ENCODE measurements around the gene NLGN4Y. TPM values are rescaled to one million over a fixed set of nuclear protein-coding genes. Genes with fewer than 3 reads are reported as not detected.
"Not testable (repeated sequence)": the region's sequence is repeated elsewhere in the genome, so short reads cannot be mapped to it uniquely, and the experiment has no call there.

The NLGN4Y gene
- total and polyA plus RNA-seq, 7 donors = 0.30 to 0.65 (median 0.46) TPM; not detected in 4

DNA sequence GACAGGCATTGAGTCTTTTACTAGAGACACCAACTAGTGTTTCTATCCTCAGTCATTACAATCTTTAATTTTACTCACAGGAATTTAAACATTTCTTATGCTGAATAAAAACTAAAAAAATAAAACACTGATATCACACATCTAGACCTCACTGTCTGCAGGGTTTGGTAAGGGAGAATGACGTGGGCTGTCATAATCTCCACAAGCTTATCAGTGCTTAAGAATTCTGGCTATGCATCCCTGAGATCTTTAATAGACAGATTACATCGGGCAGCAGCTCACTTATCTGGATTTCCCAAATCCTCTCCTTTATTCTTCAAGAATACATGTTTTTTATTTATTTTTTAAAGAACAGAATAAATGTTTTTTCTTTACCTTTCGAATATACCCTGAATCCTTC, 313.1 kb downstream of the NLGN4Y start:
- 75 to 80% methylated on average over 3 of the region's 3 CpGs; no CpG with 5 or more reads in 1 of the 3 donors for WGBS, 3 donors
- intact Hi-C loops (cut with DNase I) = no loop called here
- Histone ChIP-seq H3K27me3 (ENCODE audit: insufficient read depth in 3 of 3, low read length in 2 of 3) (no peaks in the 10 kb centered on the region), H3K9me3 (no peaks in the 10 kb centered on the region), H3K4me1 (no peaks in the 10 kb centered on the region), H3K27ac (no peak overlapping the region), H3K4me3 (no peak overlapping the region), H3K36me3 (ENCODE audit: insufficient read depth in 1 of 2, low read depth in 1 of 2) (no peaks in the 10 kb centered on the region)
- no peak for TF ChIP-seq CTCF (IDR thresholded peaks at IDR 0.05)
- DNase-seq (no peak), ATAC-seq (no peak)

GRCh38 chrY:14850734-14851133, 326.4 kb downstream of the NLGN4Y start:
- intact Hi-C loops (cut with DNase I) = no loop called here
- 15 to 60% methylated on average over 1 of the region's 1 CpG; no CpG with 5 or more reads in 1 of the 3 donors for WGBS, 3 donors
- no peak for ATAC-seq
- no peak overlapping the region for H3K27ac ChIP-seq
- no peaks in the 10 kb centered on the region for H3K4me1 ChIP-seq
- no peak overlapping the region for H3K4me3 ChIP-seq
- H3K36me3 ChIP-seq (ENCODE audit: insufficient read depth in 1 of 2, low read depth in 1 of 2) = no peaks in the 10 kb centered on the region
- no peak for DNase-seq
- TF ChIP-seq CTCF (IDR thresholded peaks at IDR 0.05) = no peak
- H3K27me3 ChIP-seq (ENCODE audit: insufficient read depth in 3 of 3, low read length in 2 of 3) = no peaks in the 10 kb centered on the region
- no peaks in the 10 kb centered on the region for H3K9me3 ChIP-seq

DNA sequence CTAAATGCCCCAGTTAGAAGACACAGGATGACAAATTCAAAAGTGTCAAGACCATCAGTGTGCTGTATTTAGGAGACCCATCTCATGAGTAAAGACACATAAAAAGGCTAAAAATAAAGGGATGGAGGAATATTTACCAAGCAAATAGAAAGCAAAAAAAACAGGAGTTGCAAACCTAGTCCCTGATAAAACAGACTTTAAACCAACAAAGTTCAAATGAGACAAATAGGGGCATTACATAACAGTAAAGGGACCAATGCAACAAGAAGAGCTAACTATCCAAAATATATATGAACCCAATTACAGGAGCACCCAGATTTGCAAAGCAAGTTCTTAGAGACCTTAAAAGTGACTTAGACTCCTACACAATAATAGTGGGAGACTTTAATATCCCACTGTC, 336.1 kb downstream of the NLGN4Y start:
- Histone ChIP-seq H3K36me3 (ENCODE audit: insufficient read depth in 1 of 2, low read depth in 1 of 2) (no peaks in the 10 kb centered on the region), H3K4me1 (no peaks in the 10 kb centered on the region), H3K9me3 (no peaks in the 10 kb centered on the region), H3K27me3 (ENCODE audit: insufficient read depth in 3 of 3, low read length in 2 of 3) (no peaks in the 10 kb centered on the region), H3K27ac (no peak overlapping the region), H3K4me3 (no peak overlapping the region)
- intact Hi-C loops (cut with DNase I) = no loop called here
- no peak for TF ChIP-seq CTCF (IDR thresholded peaks at IDR 0.05)
- DNase-seq (no peak), ATAC-seq (no peak)

GRCh38 chrY:14861033-14861432, 336.7 kb downstream of the NLGN4Y start:
- H3K36me3 ChIP-seq (ENCODE audit: insufficient read depth in 1 of 2, low read depth in 1 of 2); H3K27ac ChIP-seq; ATAC-seq; H3K4me1 ChIP-seq; H3K9me3 ChIP-seq; H3K4me3 ChIP-seq; H3K27me3 ChIP-seq (ENCODE audit: insufficient read depth in 3 of 3, low read length in 2 of 3); intact Hi-C loops (cut with DNase I); DNase-seq: not testable (repeated sequence)
- 50 to 56% methylated on average over 8 of the region's 8 CpGs; no CpG with 5 or more reads in 1 of the 3 donors for WGBS, 3 donors

- no peak for ATAC-seq
- Histone ChIP-seq H3K4me1 (no peaks in the 10 kb centered on the region), H3K9me3 (no peaks in the 10 kb centered on the region), H3K27ac (no peak overlapping the region), H3K27me3 (ENCODE audit: insufficient read depth in 3 of 3, low read length in 2 of 3) (no peaks in the 10 kb centered on the region), H3K4me3 (no peak overlapping the region), H3K36me3 (ENCODE audit: insufficient read depth in 1 of 2, low read depth in 1 of 2) (no peaks in the 10 kb centered on the region)
- intact Hi-C loops (cut with DNase I) = no loop called here
- no peak for TF ChIP-seq CTCF (IDR thresholded peaks at IDR 0.05)
- no peak for DNase-seq
- WGBS, 3 donors = 37 to 48% methylated on average over 2 of the region's 2 CpGs; no CpG with 5 or more reads in 1 of the 3 donors
These were observed 347.6 kb downstream of the NLGN4Y start for GRCh38 chrY:14871971-14872370.

Data from psoas muscle (tissue), 8 donors.